ENCODE measurements around the gene POU1F1.
"Not testable (repeated sequence)": the region's sequence is repeated elsewhere in the genome, so short reads cannot be mapped to it uniquely, and the experiment has no call there.

The POU1F1 gene

GRCh38 chr3:87248831-87249230 is 27.6 kb downstream of the POU1F1 start:
- DNase-seq = no peak

DNA sequence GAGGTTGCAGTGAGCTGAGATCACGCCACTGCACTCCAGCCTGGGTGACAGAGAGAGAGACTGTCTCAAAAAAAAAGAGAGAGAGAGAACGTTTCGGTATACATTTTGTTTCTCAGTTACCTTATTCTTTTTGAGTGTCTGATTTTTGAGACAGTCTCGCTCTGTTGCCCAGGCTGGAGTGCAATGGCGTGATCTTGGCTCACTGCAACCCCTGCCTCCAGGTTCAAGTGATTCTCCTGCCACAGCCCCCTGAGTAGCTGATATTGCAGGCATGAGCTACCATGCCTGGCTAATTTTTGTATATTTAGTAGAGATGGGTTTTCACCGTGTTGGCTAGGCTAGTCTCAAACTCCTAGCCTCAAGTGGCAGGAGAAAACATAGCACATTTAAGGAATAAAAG is 28.2 kb downstream of the POU1F1 start:
- not testable (repeated sequence) for DNase-seq

- DNase-seq = no peak
These were observed 29.0 kb downstream of the POU1F1 start for GRCh38 chr3:87247430-87247773.

- DNase-seq = no peak
These were observed 29.5 kb downstream of the POU1F1 start for GRCh38 chr3:87246662-87247429.

DNA sequence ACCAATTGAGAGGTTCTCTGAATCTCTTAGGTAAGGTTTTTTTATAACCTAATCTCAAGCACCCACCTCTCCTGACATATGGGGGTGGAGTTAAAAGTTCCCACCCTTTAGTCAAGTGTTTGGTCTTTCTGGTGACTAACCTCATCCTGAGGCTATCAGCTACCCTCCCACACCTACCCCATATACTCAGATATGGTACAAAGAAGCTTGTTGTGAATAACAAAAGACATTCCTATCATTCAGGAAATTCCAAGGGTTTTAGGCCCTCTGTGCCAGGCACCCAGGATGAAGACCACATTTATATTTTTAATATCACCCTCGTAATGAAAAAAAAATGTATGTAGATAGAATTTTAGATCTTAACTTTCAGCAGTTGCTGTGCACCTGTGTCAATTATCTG is 40.3 kb downstream of the POU1F1 start:
- no peak for DNase-seq

GRCh38 chr3:87233805-87234204 is 42.6 kb downstream of the POU1F1 start:
- peak; percentile 45 for DNase-seq

DNA sequence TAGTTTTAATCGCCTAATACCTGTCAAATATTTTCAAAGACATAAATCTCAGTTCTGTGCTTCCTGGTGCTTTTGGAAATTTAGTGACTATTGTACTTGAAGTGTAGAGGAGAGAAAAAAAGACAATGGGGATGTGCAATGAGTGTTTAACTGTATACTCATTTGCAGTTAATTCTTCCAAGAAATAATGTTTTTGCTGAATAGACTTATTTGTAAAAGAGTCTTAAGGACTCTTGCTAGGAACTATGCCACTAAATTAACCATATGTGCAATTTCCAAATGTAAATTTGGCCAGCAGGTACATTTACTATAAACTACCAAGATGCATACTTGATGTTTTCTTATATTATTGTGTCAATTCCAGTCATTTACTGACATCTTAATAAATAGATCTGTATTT is 47.3 kb downstream of the POU1F1 start:
- no peak for DNase-seq

GRCh38 chr3:87228316-87228715 is 48.1 kb downstream of the POU1F1 start:
- DNase-seq = peak; percentile 18

- no peak for DNase-seq
These were observed 48.6 kb downstream of the POU1F1 start for GRCh38 chr3:87227835-87228144.

- DNase-seq = peak; percentile 80
These were observed 49.1 kb downstream of the POU1F1 start, which contains the start of gene CHMP2B for GRCh38 chr3:87227104-87227834. Gene CHMP2B (plus strand): TSS chr3:87227309. CDS start chr3:87227523, 214 bp downstream.

GRCh38 chr3:87225659-87226058 is 50.7 kb downstream of the POU1F1 start:
- DNase-seq = no peak

DNA sequence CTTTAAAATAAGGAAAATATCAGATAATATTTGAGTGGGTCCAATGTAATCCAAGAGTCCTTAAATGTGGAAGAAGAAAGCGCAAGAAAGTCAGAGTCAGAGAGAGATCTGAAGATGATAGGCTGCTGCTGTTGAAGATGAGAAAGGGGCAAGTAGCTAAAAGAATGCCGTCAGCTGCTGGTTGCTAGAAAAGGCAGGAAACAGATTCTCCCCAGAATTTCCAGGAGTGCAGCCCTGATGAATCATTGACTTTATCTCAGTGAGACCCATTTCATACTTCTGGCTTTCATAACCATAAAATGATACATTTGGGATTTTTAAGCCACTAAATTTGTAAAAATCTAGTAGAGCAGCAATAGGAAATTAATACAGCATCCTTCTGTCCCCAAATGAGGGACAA is 56.8 kb downstream of the POU1F1 start:
- no peak for DNase-seq

GRCh38 chr3:87218560-87218959 is 57.8 kb downstream of the POU1F1 start:
- DNase-seq = no peak
